ENCODE results near the gene PLA2G2F.

The PLA2G2F gene

GRCh38 chr1:20137604-20138003, 1.5 kb upstream of the PLA2G2F start:
- H3K4me3 ChIP-seq (ENCODE audit: low read depth, low read length): no peak overlapping the region
- POLR2A ChIA-PET: no interaction called here
- CTCF ChIA-PET: interaction anchor here (1.5 kb wide), 1 partner anchor 14 kb away, joined by 5 read pairs; no protein-coding TSS in a partner anchor
- TF ChIP-seq CTCF (IDR thresholded peaks at IDR 0.05; ENCODE audit: insufficient read depth, low read length, missing control alignments): no peak
- DNase-seq (ENCODE audit: low read depth, low spot score): no peak

GRCh38 chr1:20138346-20138745, 777 bp upstream of the PLA2G2F start:
- TF ChIP-seq CTCF (IDR thresholded peaks at IDR 0.05; ENCODE audit: insufficient read depth, low read length, missing control alignments): no peak
- DNase-seq (ENCODE audit: low read depth, low spot score): no peak
- ChIA-PET CTCF (interaction anchor here (1.5 kb wide), 1 partner anchor 14 kb away, joined by 5 read pairs; no protein-coding TSS in a partner anchor), POLR2A (no interaction called here)
- no peak overlapping the region for H3K4me3 ChIP-seq (ENCODE audit: low read depth, low read length)

GRCh38 chr1:20139776-20140612, 871 bp downstream of the PLA2G2F start:
- no peak overlapping the region for H3K4me3 ChIP-seq (ENCODE audit: low read depth, low read length)
- TF ChIP-seq CTCF (IDR thresholded peaks at IDR 0.05; ENCODE audit: insufficient read depth, low read length, missing control alignments): no peak
- CTCF ChIA-PET: no interaction called here
- no peak for DNase-seq (ENCODE audit: low read depth, low spot score)
- POLR2A ChIA-PET: no interaction called here

- TF ChIP-seq CTCF (IDR thresholded peaks at IDR 0.05; ENCODE audit: insufficient read depth, low read length, missing control alignments): no peak
- no peak overlapping the region for H3K4me3 ChIP-seq (ENCODE audit: low read depth, low read length)
- ChIA-PET CTCF (no interaction called here), POLR2A (no interaction called here)
- no peak for DNase-seq (ENCODE audit: low read depth, low spot score)
These were observed 1.9 kb downstream of the PLA2G2F start for GRCh38 chr1:20141001-20141400.

GRCh38 chr1:20141466-20141865, 2.3 kb downstream of the PLA2G2F start:
- H3K4me3 ChIP-seq (ENCODE audit: low read depth, low read length): no peak overlapping the region
- no peak for DNase-seq (ENCODE audit: low read depth, low spot score)
- ChIA-PET POLR2A (no interaction called here), CTCF (interaction anchor here (2.8 kb wide), 1 partner anchor 11 kb away, joined by 19 read pairs; no protein-coding TSS in a partner anchor)
- no peak for TF ChIP-seq CTCF (IDR thresholded peaks at IDR 0.05; ENCODE audit: insufficient read depth, low read length, missing control alignments)

- CTCF ChIA-PET: interaction anchor here (2.8 kb wide), 1 partner anchor 10 kb away, joined by 19 read pairs; no protein-coding TSS in a partner anchor
- POLR2A ChIA-PET: no interaction called here
- no peak overlapping the region for H3K4me3 ChIP-seq (ENCODE audit: low read depth, low read length)
- DNase-seq (ENCODE audit: low read depth, low spot score): no peak
- TF ChIP-seq CTCF (IDR thresholded peaks at IDR 0.05; ENCODE audit: insufficient read depth, low read length, missing control alignments): no peak
These were observed 3.0 kb downstream of the PLA2G2F start for GRCh38 chr1:20142001-20142710.

All from AG04449 (cell line).